Activated T-helper 9 cell treated with anti-CD3 and anti-CD28 coated beads, Interleukin-2, amount 50 U/mL, for 16 hours (primary cell): ENCODE measurements around the gene KRTAP10-8.
"Not testable (repeated sequence)": the region's sequence is repeated elsewhere in the genome, so short reads cannot be mapped to it uniquely, and the experiment has no call there.

Experiments used
- DNase-seq: peaks from one replicate; pipeline ENCODE4 v3.0.0-alpha.2; 2020; ENCODE audit warnings: low read depth

The KRTAP10-8 gene

GRCh38 chr21:44618504-44618903, 6.6 kb downstream of the KRTAP10-8 start:
- DNase-seq = no peak

GRCh38 chr21:44618909-44619308, 7.0 kb downstream of the KRTAP10-8 start:
- peak; percentile 46 for DNase-seq

- DNase-seq = no peak
Measured at GRCh38 chr21:44619886-44620285, 8.0 kb downstream of the KRTAP10-8 start.

GRCh38 chr21:44623575-44623974, 11.7 kb downstream of the KRTAP10-8 start:
- DNase-seq = no peak

- DNase-seq = no peak
Measured at GRCh38 chr21:44625756-44626155, 13.9 kb downstream of the KRTAP10-8 start.

GRCh38 chr21:44626262-44626661, 14.4 kb downstream of the KRTAP10-8 start:
- no peak for DNase-seq

GRCh38 chr21:44626673-44627143, 14.8 kb downstream of the KRTAP10-8 start, which contains the start of gene KRTAP10-9:
KRTAP10-9 (plus strand) TSS chr21:44627093; CDS start chr21:44627172, 79 bp downstream.
- no peak for DNase-seq

GRCh38 chr21:44627181-44627822, 15.4 kb downstream of the KRTAP10-8 start:
- not testable (repeated sequence) for DNase-seq

GRCh38 chr21:44627831-44628233, 16.0 kb downstream of the KRTAP10-8 start:
- DNase-seq = not testable (repeated sequence)

- DNase-seq = no peak
Measured at GRCh38 chr21:44628707-44629391, 17.0 kb downstream of the KRTAP10-8 start.

- DNase-seq = no peak
Measured at GRCh38 chr21:44630440-44630839, 18.6 kb downstream of the KRTAP10-8 start.

GRCh38 chr21:44632067-44632466, 20.2 kb downstream of the KRTAP10-8 start:
- no peak for DNase-seq

GRCh38 chr21:44636209-44637017, 24.5 kb downstream of the KRTAP10-8 start:
- DNase-seq = no peak

GRCh38 chr21:44637018-44637850, 25.4 kb downstream of the KRTAP10-8 start, which contains the start of gene KRTAP10-10:
KRTAP10-10 (plus strand) TSS chr21:44637356; CDS start chr21:44637418, 62 bp downstream.
- DNase-seq = no peak

GRCh38 chr21:44637851-44638348, 26.0 kb downstream of the KRTAP10-8 start:
- not testable (repeated sequence) for DNase-seq

- not testable (repeated sequence) for DNase-seq
Measured at GRCh38 chr21:44638506-44639330, 26.8 kb downstream of the KRTAP10-8 start.

GRCh38 chr21:44639331-44639655, 27.4 kb downstream of the KRTAP10-8 start:
- DNase-seq = no peak

GRCh38 chr21:44640761-44641160, 28.9 kb downstream of the KRTAP10-8 start:
- DNase-seq = no peak

- DNase-seq = no peak
Measured at GRCh38 chr21:44643741-44644310, 31.9 kb downstream of the KRTAP10-8 start.

- DNase-seq = no peak
Measured at GRCh38 chr21:44644878-44645277, 33.0 kb downstream of the KRTAP10-8 start.
